Measurements from ENCODE around the gene OR9A4.
"Not testable (repeated sequence)": the region's sequence is repeated elsewhere in the genome, so short reads cannot be mapped to it uniquely, and the experiment has no call there.

OR9A4 gene, protein sequence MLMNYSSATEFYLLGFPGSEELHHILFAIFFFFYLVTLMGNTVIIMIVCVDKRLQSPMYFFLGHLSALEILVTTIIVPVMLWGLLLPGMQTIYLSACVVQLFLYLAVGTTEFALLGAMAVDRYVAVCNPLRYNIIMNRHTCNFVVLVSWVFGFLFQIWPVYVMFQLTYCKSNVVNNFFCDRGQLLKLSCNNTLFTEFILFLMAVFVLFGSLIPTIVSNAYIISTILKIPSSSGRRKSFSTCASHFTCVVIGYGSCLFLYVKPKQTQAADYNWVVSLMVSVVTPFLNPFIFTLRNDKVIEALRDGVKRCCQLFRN

DNA sequence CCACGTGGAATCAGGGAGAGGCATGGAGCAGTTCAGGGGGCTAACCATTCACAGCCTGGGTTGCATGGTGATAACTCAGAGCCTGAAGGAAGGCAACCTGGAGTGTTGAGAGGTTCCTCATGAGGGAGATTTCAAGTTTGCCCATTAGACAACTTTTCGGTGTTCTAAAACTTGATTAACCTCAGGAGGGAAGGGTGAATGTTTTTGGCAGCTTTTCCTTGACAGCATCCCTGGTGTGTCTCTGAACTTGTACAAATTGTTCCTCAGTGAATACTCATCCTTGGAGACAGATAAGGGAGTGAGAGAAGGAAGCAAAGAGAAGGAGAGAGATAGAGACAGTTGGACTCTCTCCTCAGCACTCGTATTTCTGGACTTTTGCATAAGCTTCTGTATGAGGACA lies at the start of gene OR9A4:
Gene OR9A4, plus strand, starts transcription at position 301 of the 400 bp plus-strand sequence. CDS start 2,477 bp downstream, outside the sequence.
- Mint-ChIP-seq H3K4me1 (ENCODE audit: low read depth) (no peaks in the 10 kb centered on the region), H3K27ac (no peak within 1 kb of the TSS), H3K4me3 (no peak within 1 kb of the TSS), H3K36me3 (ENCODE audit: low read depth) (no peaks in the 10 kb centered on the region), H3K27me3 (ENCODE audit: low read depth) (no peaks in the 10 kb centered on the region), H3K9me3 (no peaks in the 10 kb centered on the region)
- DNase-seq (ENCODE audit: low spot score), result no peak

DNA sequence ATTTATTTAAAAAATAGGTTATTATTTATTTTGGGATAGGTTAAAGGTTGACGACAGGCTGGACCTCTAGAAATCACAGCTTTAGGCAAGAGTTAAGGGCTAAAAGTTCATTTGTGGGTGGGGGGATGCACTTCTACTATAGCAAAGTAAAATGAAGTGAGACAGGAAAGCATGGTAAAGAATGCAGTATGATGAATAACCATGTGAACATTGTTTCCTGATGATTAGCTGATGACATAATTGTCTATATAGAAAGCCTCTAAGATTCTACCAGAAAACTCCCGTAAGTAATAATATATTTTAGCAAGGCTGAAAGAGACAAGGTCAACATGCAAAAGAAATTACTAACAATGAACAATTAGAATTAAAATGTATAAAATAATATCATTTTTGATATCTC lies 49.2 kb upstream of the OR9A4 start:
- DNase-seq (ENCODE audit: low spot score), result no peak
- H3K4me1 Mint-ChIP-seq (ENCODE audit: low read depth), result no peaks in the 10 kb centered on the region

DNA sequence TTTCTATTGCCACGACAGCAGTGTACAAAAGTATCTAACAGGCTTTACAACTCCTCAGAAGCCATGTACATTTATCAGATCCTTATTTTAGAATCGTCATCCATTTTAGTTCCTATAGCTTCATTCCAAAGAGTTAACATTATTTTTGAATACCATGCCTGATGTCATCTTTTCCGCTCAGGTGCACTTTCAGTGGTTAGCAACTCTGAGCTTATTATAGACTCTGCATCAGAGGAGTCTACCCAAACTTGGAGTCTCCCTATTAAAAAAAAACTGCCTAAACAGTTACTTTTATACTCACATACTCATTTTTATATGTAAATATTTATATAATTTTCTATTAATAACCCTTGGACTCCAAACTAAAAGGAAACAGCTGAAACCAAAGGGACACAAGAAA lies 43.3 kb upstream of the OR9A4 start:
- H3K27me3 Mint-ChIP-seq (ENCODE audit: low read depth), result no peaks in the 10 kb centered on the region
- no peaks in the 10 kb centered on the region for H3K9me3 Mint-ChIP-seq
- H3K27ac Mint-ChIP-seq, result no peak overlapping the region
- DNase-seq (ENCODE audit: low spot score), result no peak
- no peaks in the 10 kb centered on the region for H3K36me3 Mint-ChIP-seq (ENCODE audit: low read depth)
- H3K4me1 Mint-ChIP-seq (ENCODE audit: low read depth), result no peaks in the 10 kb centered on the region
- no peak overlapping the region for H3K4me3 Mint-ChIP-seq

More for the DNA sequence above, 49.2 kb upstream of the OR9A4 start:
- no peak overlapping the region for H3K4me3 Mint-ChIP-seq
- no peak overlapping the region for H3K27ac Mint-ChIP-seq
- no peaks in the 10 kb centered on the region for H3K27me3 Mint-ChIP-seq (ENCODE audit: low read depth)
- H3K36me3 Mint-ChIP-seq (ENCODE audit: low read depth), result no peaks in the 10 kb centered on the region
- H3K9me3 Mint-ChIP-seq, result no peaks in the 10 kb centered on the region

DNA sequence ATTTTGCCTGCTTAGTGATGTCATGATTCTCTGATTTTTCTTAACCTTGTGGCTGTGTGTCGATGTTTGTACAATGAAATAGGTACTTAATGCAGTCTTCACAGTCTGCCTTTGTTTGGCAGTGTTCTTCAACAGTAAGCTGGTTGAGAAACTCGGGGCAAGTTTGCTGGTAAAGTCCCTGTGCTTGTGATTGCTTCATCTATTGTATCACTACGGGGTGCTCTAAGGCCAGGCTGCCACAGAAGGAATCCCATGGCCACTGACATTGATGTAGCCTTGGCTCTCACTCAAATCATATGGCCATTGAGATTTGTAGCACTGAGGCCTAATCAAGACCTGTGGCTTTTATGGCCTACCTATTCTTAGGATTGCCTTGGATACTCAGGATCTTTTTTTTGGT lies 41.4 kb upstream of the OR9A4 start:
- no peak for DNase-seq (ENCODE audit: low spot score)
- Mint-ChIP-seq H3K27ac (no peak overlapping the region), H3K9me3 (no peaks in the 10 kb centered on the region), H3K4me1 (ENCODE audit: low read depth) (no peaks in the 10 kb centered on the region), H3K36me3 (ENCODE audit: low read depth) (no peaks in the 10 kb centered on the region), H3K27me3 (ENCODE audit: low read depth) (no peaks in the 10 kb centered on the region), H3K4me3 (no peak overlapping the region)

DNA sequence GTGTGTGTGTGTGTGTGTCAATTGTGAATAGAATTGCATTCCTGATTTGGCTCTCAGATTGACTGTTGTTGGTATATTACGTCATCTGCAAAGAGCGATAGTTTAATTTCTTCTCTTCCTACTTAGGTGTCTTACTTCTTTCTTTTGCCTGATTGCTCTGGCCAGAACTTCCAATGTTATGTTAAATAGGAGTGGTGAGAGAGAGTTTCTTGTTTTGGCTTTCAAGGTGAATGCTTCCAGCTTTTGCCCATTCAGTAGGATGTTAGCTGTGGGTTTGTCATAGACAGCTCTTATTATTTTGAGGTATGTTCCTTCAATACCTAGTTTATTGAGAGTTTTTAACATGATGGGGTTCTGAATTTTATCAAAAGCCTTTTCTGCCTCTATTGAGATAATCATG lies 40.7 kb upstream of the OR9A4 start:
- Mint-ChIP-seq H3K36me3 (ENCODE audit: low read depth) (no peaks in the 10 kb centered on the region), H3K27ac (no peak overlapping the region), H3K27me3 (ENCODE audit: low read depth) (no peaks in the 10 kb centered on the region), H3K9me3 (no peaks in the 10 kb centered on the region), H3K4me1 (ENCODE audit: low read depth) (no peaks in the 10 kb centered on the region), H3K4me3 (no peak overlapping the region)
- no peak for DNase-seq (ENCODE audit: low spot score)

DNA sequence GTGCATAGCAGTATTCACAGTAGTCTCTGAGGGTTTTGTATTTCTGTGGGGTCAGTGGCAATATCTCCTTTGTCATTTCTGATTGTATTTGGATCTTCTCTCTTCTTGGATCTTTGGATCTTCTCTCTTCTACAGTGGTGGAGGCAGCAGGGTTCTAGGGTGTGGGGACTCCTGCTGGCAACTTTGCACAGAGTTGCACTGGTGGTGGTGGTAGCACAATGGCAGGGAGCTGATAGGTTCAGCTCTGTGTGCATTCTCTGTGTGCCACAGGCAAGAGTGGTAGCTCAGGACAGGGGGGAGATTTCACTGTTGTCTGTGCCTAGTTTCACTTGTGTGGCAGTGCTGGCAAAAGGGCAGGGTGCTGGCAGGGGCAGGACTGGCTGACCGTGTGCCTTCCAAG lies 39.8 kb upstream of the OR9A4 start:
- no peak overlapping the region for H3K4me3 Mint-ChIP-seq
- H3K36me3 Mint-ChIP-seq (ENCODE audit: low read depth), result no peaks in the 10 kb centered on the region
- H3K27me3 Mint-ChIP-seq (ENCODE audit: low read depth), result no peaks in the 10 kb centered on the region
- H3K27ac Mint-ChIP-seq, result no peak overlapping the region
- DNase-seq (ENCODE audit: low spot score), result no peak
- H3K9me3 Mint-ChIP-seq, result peaks cover under 1% of the 10 kb centered on the region
- H3K4me1 Mint-ChIP-seq (ENCODE audit: low read depth), result no peaks in the 10 kb centered on the region

DNA sequence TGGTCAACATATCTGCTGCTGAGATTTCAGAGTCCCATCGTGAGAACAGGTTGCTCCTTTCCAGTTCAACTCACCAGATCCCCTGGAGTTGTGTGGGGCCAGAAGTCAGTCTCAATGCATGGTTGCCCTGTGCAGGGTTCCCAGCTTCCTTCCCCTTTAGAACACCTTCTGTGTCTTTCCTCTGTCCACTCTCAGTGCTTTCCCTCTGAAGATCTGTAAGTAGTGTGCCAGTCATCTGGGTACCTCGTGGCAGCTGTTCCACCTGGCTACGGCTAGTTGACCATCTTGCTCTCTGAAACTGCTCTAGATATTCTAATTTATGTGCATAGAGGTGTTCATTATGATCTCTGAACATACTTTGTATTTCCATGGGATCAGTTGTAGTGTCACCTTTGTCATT lies 38.8 kb upstream of the OR9A4 start:
- Mint-ChIP-seq H3K9me3 (peaks cover 5% of the 10 kb centered on the region), H3K4me3 (no peak overlapping the region), H3K27me3 (ENCODE audit: low read depth) (no peaks in the 10 kb centered on the region), H3K27ac (no peak overlapping the region), H3K4me1 (ENCODE audit: low read depth) (no peaks in the 10 kb centered on the region), H3K36me3 (ENCODE audit: low read depth) (no peaks in the 10 kb centered on the region)
- DNase-seq (ENCODE audit: low spot score), result no peak

DNA sequence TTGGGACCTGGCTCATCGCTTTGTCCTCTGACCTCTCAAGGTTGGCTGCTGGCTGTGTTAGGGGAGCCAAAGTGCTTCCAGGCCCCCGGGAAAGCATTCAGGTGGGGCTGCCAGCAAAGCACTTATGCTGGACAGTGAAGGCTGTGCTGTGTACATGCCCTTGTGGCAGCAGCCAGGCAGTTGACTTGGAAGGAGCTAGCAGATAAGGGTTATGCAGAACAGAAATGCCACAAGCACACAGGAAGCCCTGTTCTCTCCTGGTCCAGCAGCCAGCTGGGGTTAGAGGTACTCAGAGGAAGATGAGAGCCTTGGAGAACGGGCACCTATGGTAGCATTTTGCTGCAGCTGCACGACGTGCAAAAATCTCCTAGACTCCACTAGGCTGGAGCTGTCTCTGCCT lies 35.2 kb upstream of the OR9A4 start:
- Mint-ChIP-seq H3K4me1 (ENCODE audit: low read depth) (no peaks in the 10 kb centered on the region), H3K27ac (no peak overlapping the region), H3K36me3 (ENCODE audit: low read depth) (no peaks in the 10 kb centered on the region), H3K9me3 (peaks cover 5% of the 10 kb centered on the region), H3K27me3 (ENCODE audit: low read depth) (no peaks in the 10 kb centered on the region), H3K4me3 (no peak overlapping the region)
- DNase-seq (ENCODE audit: low spot score), result no peak

DNA sequence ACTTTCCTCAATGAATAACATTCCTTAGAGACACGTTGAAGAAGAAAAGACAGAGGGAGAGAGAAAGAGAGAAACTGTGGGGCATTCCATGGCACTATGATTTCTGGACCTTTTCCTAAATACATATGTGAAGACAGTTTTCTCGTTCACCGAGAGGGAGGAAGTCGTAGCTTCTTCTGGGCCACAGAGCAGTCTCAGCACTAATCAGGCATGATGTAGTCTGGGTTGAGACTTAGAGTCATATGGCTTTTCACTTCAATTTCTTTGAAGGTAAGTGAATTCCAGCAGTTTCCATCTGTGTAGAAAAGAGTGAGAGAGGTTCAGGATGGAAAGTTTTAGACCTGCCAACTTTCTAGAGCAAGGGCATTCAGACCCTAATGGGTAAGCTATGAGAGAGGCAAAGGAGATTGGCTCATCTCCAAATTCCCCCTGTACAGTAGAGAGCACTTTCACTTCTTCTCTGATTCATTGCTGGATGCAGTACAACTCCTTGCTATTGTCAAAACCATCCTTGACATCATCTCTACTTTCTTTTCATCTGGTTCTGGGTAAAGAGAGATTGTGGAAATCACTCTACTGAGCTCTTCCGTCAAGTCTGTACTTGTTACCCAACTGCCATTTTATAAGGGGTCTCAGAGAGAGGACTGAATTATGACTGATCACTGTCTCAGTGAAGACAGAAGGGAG lies 31.5 kb upstream of the OR9A4 start:
- peaks cover 5% of the 10 kb centered on the region for H3K9me3 Mint-ChIP-seq
- H3K27me3 Mint-ChIP-seq (ENCODE audit: low read depth), result no peaks in the 10 kb centered on the region
- H3K27ac Mint-ChIP-seq, result no peak overlapping the region
- no peak for DNase-seq (ENCODE audit: low spot score)
- no peaks in the 10 kb centered on the region for H3K36me3 Mint-ChIP-seq (ENCODE audit: low read depth)
- no peaks in the 10 kb centered on the region for H3K4me1 Mint-ChIP-seq (ENCODE audit: low read depth)
- no peak overlapping the region for H3K4me3 Mint-ChIP-seq

DNA sequence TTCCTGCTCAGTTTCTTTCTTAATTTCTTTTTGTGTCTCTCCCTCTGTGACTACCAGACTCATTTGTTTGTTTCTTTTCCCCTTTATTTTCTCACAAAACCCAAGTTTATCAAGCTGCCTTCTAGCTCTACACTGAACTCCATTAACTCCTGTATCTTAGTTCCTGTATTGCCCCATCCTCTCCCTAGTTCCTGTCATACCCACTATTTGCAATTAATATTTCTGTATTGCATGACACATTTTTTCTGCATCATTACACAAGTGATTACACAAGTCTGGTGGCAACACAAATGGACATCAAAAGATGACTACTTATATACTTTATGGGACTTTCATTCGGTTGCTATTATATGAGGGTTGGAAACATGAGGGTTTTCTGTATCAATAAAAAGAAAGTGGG lies 26.9 kb upstream of the OR9A4 start:
- Mint-ChIP-seq H3K27ac (no peak overlapping the region), H3K36me3 (ENCODE audit: low read depth) (no peaks in the 10 kb centered on the region), H3K9me3 (no peaks in the 10 kb centered on the region), H3K4me3 (no peak overlapping the region), H3K4me1 (ENCODE audit: low read depth) (no peaks in the 10 kb centered on the region), H3K27me3 (ENCODE audit: low read depth) (no peaks in the 10 kb centered on the region)
- no peak for DNase-seq (ENCODE audit: low spot score)

DNA sequence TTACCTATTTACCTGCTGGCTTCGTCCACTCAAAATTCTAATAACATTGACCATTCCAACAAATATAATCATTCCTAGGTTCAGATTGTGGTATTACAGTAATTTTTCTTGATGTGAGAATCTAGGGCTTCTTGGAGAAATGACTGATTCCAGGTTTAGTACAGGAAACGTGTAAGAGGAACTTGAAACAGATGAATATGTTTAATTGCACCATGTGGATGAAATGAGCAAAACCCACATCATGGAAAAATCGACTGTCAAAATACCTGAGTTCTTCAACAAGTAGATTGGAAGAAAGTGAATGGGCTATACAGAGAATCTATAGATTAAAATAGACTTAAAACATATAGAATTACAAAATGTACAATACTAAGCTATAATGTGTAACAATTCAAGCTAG lies 24.9 kb upstream of the OR9A4 start:
- H3K36me3 Mint-ChIP-seq (ENCODE audit: low read depth), result no peaks in the 10 kb centered on the region

DNA sequence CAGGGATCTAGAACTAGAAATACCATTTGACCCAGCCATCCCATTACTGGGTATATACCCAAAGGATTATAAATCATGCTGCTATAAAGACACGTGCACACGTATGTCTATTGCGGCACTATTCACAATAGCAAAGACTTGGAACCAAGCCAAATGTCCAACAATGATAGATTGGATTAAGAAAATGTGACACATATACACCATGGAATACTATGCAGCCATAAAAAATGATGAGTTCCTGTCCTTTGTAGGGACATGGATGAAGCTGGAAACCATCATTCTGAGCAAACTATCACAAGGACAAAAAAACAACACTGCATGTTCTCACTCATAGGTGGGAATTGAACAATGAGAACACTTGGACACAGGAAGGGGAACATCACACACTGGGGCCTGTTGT lies 16.8 kb upstream of the OR9A4 start:
- H3K36me3 Mint-ChIP-seq (ENCODE audit: low read depth); H3K27me3 Mint-ChIP-seq (ENCODE audit: low read depth); H3K9me3 Mint-ChIP-seq; H3K4me1 Mint-ChIP-seq (ENCODE audit: low read depth); H3K4me3 Mint-ChIP-seq; H3K27ac Mint-ChIP-seq; DNase-seq (ENCODE audit: low spot score): not testable (repeated sequence)

More for the DNA sequence above, 24.9 kb upstream of the OR9A4 start:
- Mint-ChIP-seq H3K4me3 (no peak overlapping the region), H3K9me3 (no peaks in the 10 kb centered on the region), H3K4me1 (ENCODE audit: low read depth) (no peaks in the 10 kb centered on the region), H3K27ac (no peak overlapping the region), H3K27me3 (ENCODE audit: low read depth) (no peaks in the 10 kb centered on the region)
- no peak for DNase-seq (ENCODE audit: low spot score)

DNA sequence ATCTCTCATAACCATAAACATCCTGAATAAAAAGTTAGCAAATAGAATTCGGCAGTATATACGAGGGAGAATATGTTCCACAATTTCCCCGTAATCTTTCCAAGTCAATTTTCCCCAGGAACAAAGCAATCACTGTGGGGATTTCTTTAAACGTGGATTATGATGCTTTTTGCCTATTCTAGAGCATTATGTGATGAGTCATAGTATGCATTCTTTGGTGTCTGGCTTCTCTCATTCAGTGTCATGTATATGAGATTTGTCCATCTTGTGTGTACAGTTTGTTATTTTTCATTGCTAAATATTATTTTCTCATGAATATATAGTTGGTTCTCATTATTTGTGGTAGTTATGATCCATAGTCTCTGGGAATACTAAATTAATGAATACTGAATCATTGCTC lies 9.9 kb upstream of the OR9A4 start:
- H3K27ac Mint-ChIP-seq, result no peak overlapping the region
- H3K4me3 Mint-ChIP-seq, result no peak overlapping the region
- H3K4me1 Mint-ChIP-seq (ENCODE audit: low read depth), result no peaks in the 10 kb centered on the region
- H3K36me3 Mint-ChIP-seq (ENCODE audit: low read depth), result no peaks in the 10 kb centered on the region
- no peak for DNase-seq (ENCODE audit: low spot score)
- no peaks in the 10 kb centered on the region for H3K27me3 Mint-ChIP-seq (ENCODE audit: low read depth)
- no peaks in the 10 kb centered on the region for H3K9me3 Mint-ChIP-seq

DNA sequence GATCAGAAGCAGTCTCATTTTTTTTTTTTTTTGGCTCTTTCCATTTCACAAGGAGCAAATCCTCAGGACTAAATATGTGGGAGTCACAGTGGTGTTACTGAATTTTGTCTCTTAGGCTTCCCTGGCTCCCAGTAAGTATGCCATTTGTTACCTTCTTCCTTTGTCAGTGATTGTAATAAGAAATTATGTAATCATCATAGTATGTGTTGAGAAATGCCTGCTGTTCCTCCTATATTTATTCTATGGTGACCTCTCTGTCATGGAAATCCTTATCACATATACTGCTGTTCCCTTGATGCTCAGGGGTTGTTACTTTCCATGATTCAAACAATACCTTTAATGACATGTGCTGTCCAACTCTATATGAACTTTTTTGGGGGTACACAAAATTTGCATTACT lies 4.8 kb upstream of the OR9A4 start:
- DNase-seq (ENCODE audit: low spot score), result no peak
- Mint-ChIP-seq H3K4me1 (ENCODE audit: low read depth) (no peaks in the 10 kb centered on the region), H3K36me3 (ENCODE audit: low read depth) (no peaks in the 10 kb centered on the region), H3K9me3 (no peaks in the 10 kb centered on the region), H3K4me3 (no peak overlapping the region), H3K27ac (no peak overlapping the region), H3K27me3 (ENCODE audit: low read depth) (no peaks in the 10 kb centered on the region)

DNA sequence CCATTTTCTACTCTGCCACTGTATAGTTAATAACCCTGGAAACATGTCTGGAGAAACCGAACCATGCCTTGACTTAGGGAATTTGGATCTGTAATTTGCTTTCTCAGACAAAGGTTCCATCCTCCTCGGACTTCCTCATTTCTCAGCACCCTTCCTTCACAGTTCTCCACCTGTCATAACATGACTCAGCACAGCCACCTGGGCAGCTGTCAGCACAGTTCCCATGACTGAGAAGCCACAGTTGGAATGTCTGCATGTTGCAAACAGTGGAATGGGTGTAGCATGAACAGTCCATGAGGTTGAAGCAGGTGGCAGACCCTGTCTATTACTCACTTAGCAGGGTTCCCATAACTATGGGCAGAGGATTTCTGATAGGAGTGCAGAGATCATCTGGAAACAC lies 634 bp upstream of the OR9A4 start:
- Mint-ChIP-seq H3K36me3 (ENCODE audit: low read depth) (no peaks in the 10 kb centered on the region), H3K9me3 (no peaks in the 10 kb centered on the region), H3K4me3 (no peak overlapping the region), H3K27me3 (ENCODE audit: low read depth) (no peaks in the 10 kb centered on the region), H3K27ac (no peak overlapping the region), H3K4me1 (ENCODE audit: low read depth) (no peaks in the 10 kb centered on the region)
- DNase-seq (ENCODE audit: low spot score), result no peak

Data from T-helper 2 cell treated with Interferon-gamma antibody and Interleukin-4, amounts not matched to agents 5 μg/mL and 100 μg/mL, for 36 hours (primary cell).